ENCODE results near the gene NAA38.
"Not testable (repeated sequence)": the region's sequence is repeated elsewhere in the genome, so short reads cannot be mapped to it uniquely, and the experiment has no call there.

NAA38 gene

DNA sequence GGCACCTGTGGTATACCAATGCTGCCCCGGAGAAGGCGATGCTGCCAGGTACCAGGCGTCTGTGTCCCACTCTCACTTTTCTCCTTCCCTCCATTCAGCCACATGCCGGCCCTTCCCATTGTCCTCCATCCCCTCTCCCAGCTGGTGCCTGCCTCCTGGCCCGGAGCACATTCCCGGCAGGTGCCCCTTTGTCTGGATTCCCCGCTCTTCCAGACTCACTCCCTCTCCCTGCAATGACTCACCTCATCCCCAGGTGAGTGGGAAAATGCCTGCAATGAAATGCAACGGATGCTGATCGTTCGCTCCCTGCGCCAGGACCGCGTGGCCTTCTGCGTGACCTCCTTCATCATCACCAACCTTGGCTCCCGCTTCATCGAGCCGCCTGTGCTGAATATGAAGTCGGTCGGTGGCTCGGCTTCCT lies 33.8 kb downstream of the NAA38 start:
- DNase-seq = no peak

DNA sequence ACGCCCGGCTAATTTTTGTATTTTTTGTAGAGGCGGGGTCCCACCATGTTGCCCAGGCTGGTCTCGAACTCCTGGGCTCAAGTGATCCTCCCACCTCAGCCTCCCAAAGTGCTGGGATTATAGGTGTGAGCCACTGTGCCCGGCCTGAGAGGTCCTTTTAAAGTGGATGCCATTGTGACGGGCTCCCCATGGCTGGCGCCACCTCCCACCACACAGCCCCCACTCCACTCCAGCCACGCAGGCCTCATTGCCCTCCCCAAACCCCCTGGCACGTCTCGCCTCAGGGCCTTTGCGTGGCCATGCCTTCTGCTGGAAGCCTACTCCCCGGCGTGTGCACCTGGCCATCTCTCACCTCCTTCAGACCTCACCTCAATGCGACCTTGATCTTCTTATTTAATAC lies 35.2 kb downstream of the NAA38 start:
- DNase-seq = no peak

DNA sequence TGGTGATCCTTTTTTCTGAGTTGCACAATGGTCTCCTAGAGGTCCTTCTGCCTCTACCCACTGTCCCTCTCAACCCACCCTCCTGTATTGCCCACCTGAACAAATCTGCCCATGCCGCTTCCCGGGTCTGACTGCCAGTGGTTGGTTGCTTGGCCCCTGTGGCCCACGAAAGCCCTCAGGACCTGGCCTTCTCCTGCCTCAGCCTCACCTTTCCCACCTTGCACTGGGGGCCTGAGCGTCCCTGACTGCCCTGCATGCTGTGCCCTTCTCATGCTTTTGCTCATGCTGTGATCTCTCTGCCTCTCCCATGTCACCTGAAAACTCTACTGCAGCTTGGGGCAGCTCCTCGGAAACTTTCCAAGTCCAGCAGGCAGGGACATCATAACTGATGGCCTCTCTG lies 37.1 kb downstream of the NAA38 start:
- DNase-seq = no peak

DNA sequence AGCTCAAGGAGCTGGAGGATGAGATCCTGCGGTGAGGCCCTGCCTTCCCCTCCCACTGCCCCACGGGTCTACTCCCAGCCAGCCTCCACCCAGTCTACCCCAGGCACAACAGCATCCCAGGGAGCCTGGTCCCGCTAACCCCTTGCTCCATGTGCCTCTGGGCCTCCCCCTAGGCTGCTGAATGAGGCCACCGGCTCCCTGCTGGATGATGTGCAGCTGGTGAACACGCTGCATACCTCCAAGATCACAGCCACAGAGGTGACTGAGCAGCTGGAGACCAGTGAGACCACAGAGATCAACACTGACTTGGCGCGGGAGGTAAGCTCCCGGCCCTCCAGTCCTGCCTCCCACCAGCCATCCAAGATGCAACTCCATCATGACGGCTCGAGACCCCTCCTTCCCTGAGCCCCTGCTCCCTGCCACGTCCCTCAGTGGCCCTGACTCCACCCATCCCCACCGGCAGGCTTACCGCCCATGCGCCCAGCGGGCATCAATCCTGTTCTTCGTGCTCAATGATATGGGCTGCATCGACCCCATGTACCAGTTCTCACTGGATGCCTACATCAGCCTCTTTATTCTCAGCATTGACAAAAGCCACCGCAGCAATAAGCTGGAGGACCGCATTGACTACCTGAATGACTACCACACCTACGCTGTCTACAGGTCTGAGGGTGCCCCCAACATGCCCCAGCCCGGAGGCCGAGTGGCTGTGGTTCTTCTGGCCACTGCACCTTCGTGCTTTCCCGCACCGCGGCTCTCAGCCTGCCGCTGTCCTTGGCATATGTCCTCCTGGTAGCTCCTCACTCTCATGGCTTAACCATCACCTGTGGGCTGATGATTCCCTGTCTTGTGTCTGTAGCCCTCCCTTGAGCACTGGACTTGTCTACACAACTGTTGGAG lies 38.4 kb downstream of the NAA38 start:
- no peak for DNase-seq

DNA sequence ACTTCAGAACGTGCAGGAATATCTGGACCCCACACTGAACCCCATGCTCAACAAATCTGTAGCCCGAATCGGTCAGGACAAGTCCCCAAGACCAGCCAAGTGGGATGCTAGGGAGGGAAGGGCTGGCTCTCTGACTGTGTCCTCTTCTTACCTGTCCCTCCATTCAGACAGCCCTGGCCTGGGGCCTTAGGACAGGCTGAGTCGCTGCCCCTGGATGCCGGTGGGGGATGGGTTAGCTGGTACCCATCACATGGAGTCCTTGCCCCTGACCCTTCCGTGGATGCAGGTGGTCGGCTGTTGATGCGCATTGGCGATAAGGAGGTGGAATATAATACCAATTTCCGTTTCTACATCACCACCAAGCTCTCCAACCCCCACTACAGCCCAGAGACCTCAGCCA lies 39.3 kb downstream of the NAA38 start:
- DNase-seq = no peak

DNA sequence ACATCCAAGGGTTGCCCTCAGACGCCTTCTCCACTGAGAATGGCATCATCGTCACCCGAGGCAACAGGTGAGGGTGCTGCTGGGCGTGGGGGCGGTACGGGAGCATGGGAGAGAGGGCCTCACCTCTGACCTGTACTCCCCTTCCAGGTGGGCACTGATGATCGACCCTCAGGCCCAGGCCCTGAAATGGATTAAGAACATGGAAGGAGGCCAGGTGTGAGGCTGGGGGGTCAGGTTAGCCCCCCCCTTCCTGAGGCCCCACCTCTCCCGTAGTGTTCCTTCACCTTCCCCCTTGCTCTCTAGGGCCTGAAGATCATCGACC lies 39.8 kb downstream of the NAA38 start:
- no peak for DNase-seq

DNA sequence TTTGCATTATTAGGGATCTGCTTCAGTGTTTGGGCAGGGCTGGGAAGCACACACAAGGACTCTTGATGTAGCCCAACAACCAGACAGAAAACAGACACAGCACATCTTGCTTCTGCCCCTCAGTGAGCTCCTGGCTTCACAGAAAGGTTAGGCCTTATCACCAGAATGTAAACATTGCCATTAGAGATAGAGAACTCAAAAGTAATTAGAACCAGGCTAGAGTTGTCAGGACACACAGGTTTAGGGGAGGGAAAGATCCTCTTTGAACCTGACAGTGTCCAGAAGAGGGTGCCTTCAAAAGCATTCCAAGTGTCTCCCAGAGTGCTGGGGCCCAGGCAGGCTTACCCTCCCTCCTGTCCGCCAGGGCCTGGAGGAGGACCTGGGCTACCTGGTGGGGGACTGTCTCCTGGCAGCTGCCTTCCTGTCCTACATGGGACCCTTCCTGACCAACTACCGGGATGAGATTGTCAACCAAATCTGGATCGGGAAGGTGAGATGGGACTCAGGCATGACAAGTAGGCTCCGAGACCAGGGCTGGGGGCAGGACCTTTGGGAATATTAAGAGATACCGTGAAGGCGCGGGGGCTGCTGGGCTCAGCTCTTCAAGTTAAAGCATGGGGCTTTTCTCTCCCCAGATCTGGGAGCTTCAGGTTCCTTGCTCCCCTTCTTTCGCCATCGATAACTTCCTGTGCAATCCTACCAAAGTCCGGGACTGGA lies 40.3 kb downstream of the NAA38 start:
- DNase-seq = no peak

DNA sequence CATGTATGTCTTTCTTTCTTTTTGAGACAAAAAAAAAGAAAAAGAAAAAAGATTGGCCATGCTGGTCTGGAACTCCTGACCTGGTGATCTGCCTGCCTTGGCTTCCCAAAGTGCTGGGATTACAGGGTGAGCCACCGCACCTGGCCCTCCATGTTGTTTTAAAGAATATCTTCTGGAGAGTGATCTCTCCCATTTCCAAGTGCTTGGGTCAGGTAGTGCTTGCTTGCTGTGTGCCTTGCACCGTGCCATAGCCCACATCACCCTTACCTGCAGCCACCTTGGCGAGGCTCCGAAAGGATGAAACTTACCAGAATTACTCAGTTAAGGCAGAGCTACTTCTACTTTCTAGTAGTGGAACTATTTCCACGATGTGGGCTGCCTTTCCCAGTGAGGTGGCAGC lies 42.4 kb downstream of the NAA38 start:
- no peak for DNase-seq

DNA sequence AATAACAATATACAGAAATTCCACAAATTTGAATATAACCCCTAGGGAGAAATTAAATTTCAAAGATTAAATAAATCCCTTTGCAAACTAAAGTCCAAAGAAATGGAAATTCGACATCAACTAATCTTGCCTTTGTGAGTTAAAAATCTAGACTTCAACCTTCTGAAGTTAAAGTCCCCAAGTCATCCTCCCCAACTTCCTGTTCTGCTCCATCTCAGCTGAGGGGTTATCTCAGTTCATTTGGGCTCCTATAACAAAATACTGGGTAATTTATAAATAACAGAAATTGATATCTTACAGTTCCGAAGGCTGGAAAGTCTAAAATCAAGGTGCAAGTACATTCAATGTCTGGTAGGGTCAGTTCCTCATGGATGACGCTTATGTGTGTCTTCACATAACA lies 46.1 kb downstream of the NAA38 start:
- no peak for DNase-seq

DNA sequence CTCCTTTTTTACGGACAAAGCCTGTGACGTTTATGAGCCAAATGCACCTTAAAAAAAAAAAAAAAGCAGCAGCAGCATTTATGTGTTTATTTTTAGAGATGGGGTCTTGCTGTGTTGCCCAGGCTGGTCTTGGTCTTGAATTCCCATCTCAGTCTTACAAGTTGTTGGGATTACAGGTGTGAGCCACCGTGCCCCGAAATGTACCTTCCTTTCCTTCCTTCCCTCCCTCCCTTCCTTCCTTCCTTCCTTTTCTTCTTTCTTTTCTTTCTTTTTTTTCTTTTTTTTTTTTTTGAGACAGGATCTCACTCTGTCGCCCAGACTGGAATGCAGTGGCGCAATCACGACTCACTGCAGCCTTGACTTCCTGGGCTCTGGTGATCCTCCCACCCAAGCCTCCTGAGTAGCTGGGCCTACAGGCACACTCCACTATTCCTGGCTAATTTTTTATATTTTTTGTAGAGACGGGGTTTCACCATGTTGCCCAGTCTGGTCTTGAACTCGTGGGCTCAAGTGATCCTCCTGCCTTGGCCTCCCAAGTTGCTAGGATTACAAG lies 47.5 kb downstream of the NAA38 start:
- not testable (repeated sequence) for DNase-seq

DNA sequence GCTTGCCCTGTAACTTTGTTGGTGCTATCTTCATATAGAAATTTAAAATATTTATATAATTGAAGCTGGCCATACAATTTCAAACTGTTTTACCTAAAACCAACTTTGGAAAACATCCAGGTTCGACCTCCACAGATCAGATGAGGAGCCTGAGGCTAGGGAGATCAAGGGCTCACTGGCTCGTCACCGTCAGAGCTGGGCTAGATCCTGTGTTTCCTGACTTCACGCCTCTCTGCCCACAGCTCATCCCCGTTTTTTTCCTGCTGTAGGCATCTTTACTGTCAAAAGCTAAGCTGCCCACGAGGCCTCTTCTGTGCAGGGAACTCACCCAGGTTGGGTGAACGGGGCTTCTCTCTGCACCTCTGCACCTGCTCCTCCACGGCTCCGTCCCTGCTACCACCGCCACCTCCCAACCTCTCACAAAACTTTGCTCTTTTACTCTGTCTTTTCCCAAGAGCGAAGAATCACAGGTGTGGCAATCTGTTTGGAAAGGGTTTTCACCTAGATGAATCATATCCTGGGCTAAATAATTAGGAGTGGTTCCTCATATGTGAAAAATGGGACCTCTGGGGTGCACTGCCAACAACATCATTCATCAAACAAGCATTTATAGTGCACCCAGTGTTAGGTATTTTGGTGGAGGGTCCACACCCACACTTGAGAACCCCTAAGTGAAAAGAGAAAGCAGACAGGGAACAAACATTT lies 48.1 kb downstream of the NAA38 start:
- DNase-seq = no peak

DNA sequence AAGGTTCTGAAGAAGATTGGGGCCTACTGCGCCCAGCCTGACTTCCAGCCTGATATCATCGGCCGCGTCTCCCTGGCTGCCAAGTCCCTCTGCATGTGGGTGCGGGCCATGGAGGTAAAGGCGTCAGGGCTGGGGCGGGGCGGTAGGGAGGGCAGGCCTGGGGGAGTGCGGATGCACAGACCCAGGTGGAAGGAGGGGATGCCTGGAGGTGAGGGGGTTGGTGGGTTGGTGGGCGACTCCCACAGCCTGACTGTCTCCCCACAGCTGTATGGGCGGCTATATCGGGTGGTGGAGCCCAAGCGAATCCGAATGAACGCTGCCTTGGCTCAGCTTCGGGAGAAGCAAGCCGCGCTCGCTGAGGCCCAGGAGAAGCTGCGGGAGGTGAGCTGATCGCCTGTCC lies 50.2 kb downstream of the NAA38 start:
- DNase-seq = no peak
